Stomach (tissue), 4 donors: ENCODE results near the gene THUMPD3.

ENCODE experiments used
- CTCF ChIP-seq, 7 experiments: fragments of 450-650 bp in 4 of 7; fragments of 200-600 bp in 3 of 7; sonication (generic) in 3 of 7; IDR thresholded peaks; one replicate each; pipeline ENCODE4 v1.5.1; 2016 to 2019; ENCODE audit warnings: antibody characterized with exemption in 7 of 7, control low read depth in 2 of 7, mild to moderate bottlenecking in 1 of 7
- EP300 ChIP-seq: sonication (generic); formaldehyde crosslinking; IDR thresholded peaks from one replicate; pipeline ENCODE4 v1.6.1; 2017; ENCODE audit warnings: antibody characterized with exemption
- POLR2A ChIP-seq, 4 donors: fragments of 450-650 bp; IDR thresholded peaks; one replicate each; pipeline ENCODE4 v1.6.1; 2016; ENCODE audit warnings: antibody characterized with exemption in 4 of 4, control low read depth in 2 of 4, mild to moderate bottlenecking in 1 of 4, moderate library complexity in 1 of 4
- POLR2AphosphoS5 ChIP-seq, 3 donors: sonication (generic); formaldehyde crosslinking; IDR thresholded peaks; one replicate each; pipeline ENCODE4 v1.6.1; 2016; ENCODE audit warnings: antibody characterized with exemption in 3 of 3

GRCh38 chr3:9332250-9333030, 30.4 kb upstream of the THUMPD3 start:
- no peak for TF ChIP-seq CTCF (IDR thresholded peaks at IDR 0.05)
- no peak for TF ChIP-seq EP300
- TF ChIP-seq POLR2A (IDR thresholded peaks at IDR 0.05), result no peak
- TF ChIP-seq POLR2AphosphoS5 (IDR thresholded peaks at IDR 0.05), result no peak
